ENCODE results near the gene TCF4.

DNA sequence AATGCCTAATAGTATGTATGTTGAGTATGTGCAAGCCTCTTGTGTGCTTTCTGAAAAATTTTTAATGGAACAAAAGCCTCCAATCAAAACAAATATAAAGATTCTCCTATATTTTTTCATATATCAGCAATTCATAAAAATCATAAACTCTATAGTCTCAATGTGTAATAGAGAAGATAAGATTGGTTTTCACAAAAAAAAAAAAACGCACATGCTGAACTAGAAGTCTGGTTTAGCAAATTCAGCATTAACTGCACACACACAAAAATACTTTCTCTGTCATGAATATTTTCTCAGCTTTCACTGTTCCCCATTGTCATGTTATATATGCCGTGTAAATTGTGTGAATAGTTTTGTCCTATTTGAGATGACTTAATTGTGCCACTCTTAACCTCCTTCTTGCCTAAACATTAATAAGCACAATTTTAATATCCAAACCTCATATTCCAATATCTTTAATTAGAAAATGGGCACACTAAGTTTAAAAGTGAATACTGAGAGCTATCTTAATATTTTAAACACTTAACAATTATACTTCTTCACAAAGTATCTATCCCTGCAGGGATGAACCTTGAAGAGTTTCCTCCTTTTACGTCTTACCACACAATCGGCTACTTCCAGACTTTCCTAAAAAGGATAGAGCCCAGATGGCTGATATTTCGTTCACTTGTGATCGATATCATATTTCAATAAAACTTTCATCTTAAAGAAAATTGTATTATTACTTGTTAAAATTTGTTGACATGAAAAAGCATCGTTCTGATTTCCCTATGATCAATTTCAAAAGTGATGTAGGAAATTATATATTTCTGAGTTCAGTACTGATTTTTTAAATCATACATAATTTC, 242.7 kb downstream of the TCF4 start:
- TF ChIP-seq POLR2AphosphoS5 (IDR thresholded peaks at IDR 0.05) (no peak), POLR2A (IDR thresholded peaks at IDR 0.05) (no peak), EP300 (IDR thresholded peaks at IDR 0.05; ENCODE audit: low read depth) (no peak)
- TF ChIP-seq, protein P1, sequence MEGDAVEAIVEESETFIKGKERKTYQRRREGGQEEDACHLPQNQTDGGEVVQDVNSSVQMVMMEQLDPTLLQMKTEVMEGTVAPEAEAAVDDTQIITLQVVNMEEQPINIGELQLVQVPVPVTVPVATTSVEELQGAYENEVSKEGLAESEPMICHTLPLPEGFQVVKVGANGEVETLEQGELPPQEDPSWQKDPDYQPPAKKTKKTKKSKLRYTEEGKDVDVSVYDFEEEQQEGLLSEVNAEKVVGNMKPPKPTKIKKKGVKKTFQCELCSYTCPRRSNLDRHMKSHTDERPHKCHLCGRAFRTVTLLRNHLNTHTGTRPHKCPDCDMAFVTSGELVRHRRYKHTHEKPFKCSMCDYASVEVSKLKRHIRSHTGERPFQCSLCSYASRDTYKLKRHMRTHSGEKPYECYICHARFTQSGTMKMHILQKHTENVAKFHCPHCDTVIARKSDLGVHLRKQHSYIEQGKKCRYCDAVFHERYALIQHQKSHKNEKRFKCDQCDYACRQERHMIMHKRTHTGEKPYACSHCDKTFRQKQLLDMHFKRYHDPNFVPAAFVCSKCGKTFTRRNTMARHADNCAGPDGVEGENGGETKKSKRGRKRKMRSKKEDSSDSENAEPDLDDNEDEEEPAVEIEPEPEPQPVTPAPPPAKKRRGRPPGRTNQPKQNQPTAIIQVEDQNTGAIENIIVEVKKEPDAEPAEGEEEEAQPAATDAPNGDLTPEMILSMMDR (IDR thresholded peaks at IDR 0.05) = no peak
